PFSK-1 (cell line): ENCODE data around the gene PDE6A.

Experiments
- FOXP2 ChIP-seq: optimal IDR thresholded peaks from 2 replicates; pipeline ENCODE3; 2011; ENCODE audit warnings: borderline replicate concordance, control low read depth, inconsistent platforms; ENCODE audit not compliant: insufficient read depth; ENCODE audit errors: extremely low read length, extremely low read depth
- POLR2AphosphoS5 ChIP-seq: IDR thresholded peaks from 2 replicates; pipeline ENCODE4 v1.6.1; 2012; ENCODE audit warnings: low read depth, mild to moderate bottlenecking, control low read depth, low read length, moderate library complexity
- SIN3A ChIP-seq: IDR thresholded peaks from 2 replicates; pipeline ENCODE4 v1.6.1; 2012; ENCODE audit warnings: mild to moderate bottlenecking, low read length, moderate library complexity, borderline replicate concordance; ENCODE audit not compliant: insufficient read depth
- TAF1 ChIP-seq: IDR thresholded peaks from 2 replicates; pipeline ENCODE4 v1.6.1; 2012; ENCODE audit warnings: low read length, control low read depth, borderline replicate concordance; ENCODE audit not compliant: insufficient read depth
- TF ChIP-seq, protein P1 (sequence below), 2 experiments: IDR thresholded peaks; 2 replicates each; pipeline versions ENCODE4 v1.6.1 to v1.8.0; 2011 to 2012; ENCODE audit warnings: low read depth in 2 of 2, low read length in 2 of 2, control low read depth in 1 of 2, inconsistent platforms in 1 of 2, mild to moderate bottlenecking in 1 of 2, moderate library complexity in 1 of 2; ENCODE audit not compliant: insufficient read depth in 1 of 2

PDE6A gene

DNA sequence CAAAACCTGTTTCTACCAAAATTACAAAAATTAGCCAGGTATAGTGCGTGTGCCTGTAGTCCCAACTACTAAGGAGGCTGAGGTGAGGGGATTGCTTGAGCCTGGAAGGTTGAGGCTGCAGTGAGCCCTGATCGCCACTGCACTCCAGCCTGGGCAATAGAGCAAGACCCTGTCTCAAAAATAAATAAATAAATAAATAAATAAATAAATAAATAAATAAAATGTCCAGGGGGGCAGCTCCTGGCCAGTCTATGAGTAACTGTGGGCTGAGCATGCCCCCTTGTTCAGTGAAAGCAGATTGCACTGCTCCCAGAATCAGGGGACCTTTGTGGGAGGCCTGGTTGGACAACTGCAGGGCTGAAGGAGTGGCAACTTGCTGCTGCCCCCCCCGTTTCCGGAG lies 62.7 kb downstream of the PDE6A start:
- no peak for TF ChIP-seq POLR2AphosphoS5
- TF ChIP-seq, protein P1, sequence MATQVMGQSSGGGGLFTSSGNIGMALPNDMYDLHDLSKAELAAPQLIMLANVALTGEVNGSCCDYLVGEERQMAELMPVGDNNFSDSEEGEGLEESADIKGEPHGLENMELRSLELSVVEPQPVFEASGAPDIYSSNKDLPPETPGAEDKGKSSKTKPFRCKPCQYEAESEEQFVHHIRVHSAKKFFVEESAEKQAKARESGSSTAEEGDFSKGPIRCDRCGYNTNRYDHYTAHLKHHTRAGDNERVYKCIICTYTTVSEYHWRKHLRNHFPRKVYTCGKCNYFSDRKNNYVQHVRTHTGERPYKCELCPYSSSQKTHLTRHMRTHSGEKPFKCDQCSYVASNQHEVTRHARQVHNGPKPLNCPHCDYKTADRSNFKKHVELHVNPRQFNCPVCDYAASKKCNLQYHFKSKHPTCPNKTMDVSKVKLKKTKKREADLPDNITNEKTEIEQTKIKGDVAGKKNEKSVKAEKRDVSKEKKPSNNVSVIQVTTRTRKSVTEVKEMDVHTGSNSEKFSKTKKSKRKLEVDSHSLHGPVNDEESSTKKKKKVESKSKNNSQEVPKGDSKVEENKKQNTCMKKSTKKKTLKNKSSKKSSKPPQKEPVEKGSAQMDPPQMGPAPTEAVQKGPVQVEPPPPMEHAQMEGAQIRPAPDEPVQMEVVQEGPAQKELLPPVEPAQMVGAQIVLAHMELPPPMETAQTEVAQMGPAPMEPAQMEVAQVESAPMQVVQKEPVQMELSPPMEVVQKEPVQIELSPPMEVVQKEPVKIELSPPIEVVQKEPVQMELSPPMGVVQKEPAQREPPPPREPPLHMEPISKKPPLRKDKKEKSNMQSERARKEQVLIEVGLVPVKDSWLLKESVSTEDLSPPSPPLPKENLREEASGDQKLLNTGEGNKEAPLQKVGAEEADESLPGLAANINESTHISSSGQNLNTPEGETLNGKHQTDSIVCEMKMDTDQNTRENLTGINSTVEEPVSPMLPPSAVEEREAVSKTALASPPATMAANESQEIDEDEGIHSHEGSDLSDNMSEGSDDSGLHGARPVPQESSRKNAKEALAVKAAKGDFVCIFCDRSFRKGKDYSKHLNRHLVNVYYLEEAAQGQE (IDR thresholded peaks at IDR 0.05; ENCODE audit: insufficient read depth in 1 of 2, low read depth in 2 of 2, low read length in 2 of 2) = no peak
- no peak for TF ChIP-seq FOXP2
- no peak for TF ChIP-seq TAF1
- TF ChIP-seq SIN3A = no peak

DNA sequence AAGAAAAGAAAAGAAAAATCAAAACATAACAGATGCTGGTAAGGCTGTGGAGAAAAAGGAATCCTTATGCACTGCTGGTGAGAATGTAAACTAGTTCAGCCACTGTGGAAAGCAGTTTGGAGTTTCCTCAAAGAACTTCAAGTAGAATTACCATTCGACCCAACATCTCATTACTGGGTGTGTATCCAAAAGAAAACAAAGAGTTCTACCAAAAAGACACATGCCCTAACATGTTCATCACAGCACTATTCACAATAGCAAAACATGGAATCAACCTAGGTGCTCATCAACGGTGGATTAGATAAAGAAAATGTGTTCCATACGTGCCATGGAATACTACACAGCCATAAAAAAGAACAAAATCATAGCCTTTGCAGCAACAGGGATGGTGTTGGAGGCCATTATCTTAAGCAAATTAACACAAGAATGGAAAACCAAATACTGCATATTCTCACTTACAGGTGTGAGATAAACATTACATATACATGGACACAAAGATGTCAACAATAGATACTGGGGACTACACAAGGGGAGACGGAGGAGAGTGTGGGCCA lies 63.4 kb downstream of the PDE6A start:
- TF ChIP-seq SIN3A = no peak
- TF ChIP-seq FOXP2 = no peak
- no peak for TF ChIP-seq TAF1
- TF ChIP-seq, protein P1 (IDR thresholded peaks at IDR 0.05; ENCODE audit: insufficient read depth in 1 of 2, low read depth in 2 of 2, low read length in 2 of 2) = no peak
- TF ChIP-seq POLR2AphosphoS5 = no peak

DNA sequence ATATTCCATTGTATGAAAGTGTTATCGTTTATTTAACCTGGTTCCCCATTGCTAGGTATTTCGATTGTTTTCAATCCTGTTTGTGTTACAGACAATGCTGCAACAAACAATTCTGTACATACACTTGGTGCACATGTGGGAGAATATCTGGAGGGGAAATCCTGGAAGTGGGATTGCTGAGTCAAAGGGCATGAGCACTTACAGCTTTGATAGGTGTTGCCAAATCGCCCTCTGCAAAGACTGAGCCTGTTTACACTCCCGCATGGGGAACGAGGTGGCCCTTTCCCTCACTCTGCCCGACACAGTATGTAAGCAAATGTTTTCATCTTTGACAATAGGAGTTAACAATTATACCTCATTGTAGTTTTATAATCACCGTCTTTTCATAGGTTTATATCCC lies 66.2 kb downstream of the PDE6A start:
- TF ChIP-seq TAF1 = no peak
- no peak for TF ChIP-seq POLR2AphosphoS5
- no peak for TF ChIP-seq FOXP2
- TF ChIP-seq SIN3A = no peak
- TF ChIP-seq, protein P1 (IDR thresholded peaks at IDR 0.05; ENCODE audit: insufficient read depth in 1 of 2, low read depth in 2 of 2, low read length in 2 of 2) = no peak

DNA sequence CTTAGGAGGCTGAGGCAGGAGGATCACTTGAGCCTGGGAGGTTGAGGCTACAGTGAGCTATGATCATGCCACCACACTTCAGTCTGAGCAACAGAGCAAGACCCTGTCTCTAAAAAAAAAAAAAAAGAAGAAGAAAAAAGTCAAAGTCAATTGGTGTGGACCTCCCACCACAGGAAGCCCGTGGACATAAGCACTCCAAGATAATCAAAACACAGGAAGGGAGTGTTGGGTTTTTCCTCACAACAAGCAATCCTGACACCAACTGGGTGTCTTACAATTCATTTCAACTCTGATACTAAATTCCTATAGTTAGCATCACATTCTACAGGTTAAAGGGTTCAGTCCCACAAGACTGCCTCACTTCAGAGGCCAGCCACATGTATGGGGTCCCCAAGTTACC lies 70.7 kb downstream of the PDE6A start:
- no peak for TF ChIP-seq FOXP2
- TF ChIP-seq POLR2AphosphoS5 = no peak
- TF ChIP-seq SIN3A = no peak

DNA sequence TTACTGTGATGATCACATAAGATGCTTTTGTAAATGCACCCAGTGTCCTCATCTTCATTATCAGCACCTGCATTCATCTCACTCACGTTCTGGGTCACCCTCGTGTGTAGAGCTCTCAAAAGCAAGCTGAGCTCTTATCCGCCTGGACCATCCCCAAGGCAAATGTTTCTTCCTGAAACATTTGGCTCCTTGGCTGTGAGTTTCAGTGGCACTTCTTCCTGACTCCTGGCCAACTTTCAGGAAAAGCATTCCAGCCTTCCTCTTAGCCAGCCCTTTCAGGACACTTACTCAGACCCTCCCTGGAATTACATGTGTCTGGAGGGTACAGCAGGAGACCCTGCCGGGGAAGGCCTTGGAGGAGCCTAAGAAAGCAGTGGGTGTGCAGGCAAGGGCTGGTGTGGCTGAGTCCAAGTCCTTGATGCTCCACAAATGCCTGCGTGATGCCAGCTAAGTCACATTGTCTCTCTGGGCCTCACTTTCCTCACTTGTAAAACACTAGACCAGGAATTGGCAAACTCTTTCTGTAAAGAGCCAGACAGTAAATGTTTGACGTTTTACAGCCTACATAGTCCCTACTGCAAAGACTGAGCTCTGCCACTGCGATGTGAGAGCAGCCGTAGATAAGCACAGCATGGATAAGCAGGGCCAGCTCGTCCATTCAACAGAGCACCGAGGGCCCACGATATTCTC lies 72.1 kb downstream of the PDE6A start:
- TF ChIP-seq FOXP2 (no peak), POLR2AphosphoS5 (no peak)
- TF ChIP-seq, protein P1 (IDR thresholded peaks at IDR 0.05; ENCODE audit: insufficient read depth in 1 of 2, low read depth in 2 of 2, low read length in 2 of 2) = no peak
